NCI-H2107 (cell line): Measurements from ENCODE around the gene HP.
"Not testable (repeated sequence)": the region's sequence is repeated elsewhere in the genome, so short reads cannot be mapped to it uniquely, and the experiment has no call there.

Experiments
- DNase-seq: peaks from one replicate; lab custom pipeline; 2025; lab: John Stamatoyannopoulos, UW

Gene HP, protein sequence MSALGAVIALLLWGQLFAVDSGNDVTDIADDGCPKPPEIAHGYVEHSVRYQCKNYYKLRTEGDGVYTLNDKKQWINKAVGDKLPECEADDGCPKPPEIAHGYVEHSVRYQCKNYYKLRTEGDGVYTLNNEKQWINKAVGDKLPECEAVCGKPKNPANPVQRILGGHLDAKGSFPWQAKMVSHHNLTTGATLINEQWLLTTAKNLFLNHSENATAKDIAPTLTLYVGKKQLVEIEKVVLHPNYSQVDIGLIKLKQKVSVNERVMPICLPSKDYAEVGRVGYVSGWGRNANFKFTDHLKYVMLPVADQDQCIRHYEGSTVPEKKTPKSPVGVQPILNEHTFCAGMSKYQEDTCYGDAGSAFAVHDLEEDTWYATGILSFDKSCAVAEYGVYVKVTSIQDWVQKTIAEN

DNA sequence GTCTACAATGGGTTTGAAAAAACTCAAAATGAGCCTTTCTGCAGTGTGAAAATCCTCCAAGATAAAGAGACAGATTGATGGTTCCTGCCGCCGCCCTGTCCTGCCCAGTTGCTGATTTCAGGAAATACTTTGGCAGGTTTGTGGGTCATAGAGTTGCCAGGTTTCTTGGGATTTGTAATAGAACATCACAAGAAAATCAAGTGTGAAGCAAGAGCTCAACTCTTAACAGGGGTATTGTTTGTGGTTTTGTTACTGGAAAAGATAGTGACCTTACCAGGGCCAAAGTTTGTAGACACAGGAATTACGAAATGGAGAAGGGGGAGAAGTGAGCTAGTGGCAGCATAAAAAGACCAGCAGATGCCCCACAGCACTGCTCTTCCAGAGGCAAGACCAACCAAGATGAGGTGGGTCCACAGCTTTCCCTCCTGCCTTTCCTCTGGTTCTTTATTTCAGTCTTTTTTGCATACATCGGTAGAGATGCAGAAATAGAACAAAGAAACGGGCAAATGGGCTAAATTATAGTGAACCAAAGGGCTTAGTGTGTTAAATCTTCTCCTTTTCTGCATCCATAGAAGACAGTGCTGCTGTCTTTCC is at the start of gene HP:
HP (plus strand) TSS at position 252 of the 594 bp plus-strand sequence; CDS start at position 400, 148 bp downstream.
- not testable (repeated sequence) for DNase-seq

DNA sequence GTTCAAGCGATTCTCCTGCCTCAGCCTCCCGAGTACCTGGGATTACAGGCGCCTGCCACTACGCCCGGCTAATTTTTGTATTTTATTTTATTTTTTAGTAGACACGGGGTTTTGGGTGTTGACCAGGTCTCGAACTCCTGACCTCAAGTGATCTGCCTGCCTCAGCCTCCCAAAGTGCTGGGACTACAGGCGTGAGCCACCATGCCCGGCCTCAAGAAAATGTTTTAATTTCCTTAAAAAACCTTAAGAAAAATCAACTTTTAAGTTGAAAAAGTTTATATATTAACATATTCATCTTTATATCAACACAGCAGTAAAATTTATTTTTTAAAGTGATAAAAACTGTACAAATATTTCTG is 46.3 kb upstream of the HP start:
- not testable (repeated sequence) for DNase-seq

DNA sequence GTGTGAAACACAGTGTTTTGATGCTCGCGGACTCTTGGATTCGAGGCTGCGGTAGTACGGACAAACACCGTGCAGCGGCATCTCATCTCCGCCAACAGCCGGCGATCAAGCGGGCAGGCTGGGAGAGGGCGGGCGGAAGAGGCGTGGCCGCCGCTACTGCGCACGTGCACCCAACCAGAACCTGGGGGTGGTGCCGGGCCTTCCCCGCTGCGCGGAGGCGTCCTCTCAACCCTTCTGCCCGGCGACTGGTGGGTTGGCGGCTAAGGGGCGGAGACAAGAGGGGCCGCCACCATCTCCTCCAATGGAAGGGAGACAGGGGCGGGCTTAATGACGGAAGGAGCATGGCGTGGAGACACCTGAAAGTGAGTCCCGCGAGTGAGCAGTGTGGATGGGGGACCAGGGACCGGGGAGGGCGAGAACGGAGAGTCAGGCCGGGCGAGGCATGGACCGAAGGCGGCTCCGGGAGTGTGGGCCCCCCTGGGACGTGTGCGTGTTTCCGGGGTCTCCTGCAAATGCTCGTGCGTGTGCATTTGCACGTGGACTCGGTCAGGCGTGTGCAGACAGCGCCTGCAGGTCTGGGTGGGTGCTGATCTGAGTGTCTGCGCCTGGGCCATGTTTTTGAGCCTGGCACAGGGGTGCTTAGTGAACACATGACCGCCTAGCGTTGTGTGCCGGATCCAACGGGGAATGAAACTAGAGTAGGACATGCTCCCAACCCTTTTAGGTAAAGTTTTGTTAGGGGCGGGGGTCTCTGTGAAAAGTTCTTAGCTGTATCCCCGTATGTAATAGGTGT is 45.7 kb upstream of the HP start, which contains the start of gene DHODH:
DHODH (plus strand) TSS at position 321 of the 793 bp plus-strand sequence; CDS start at position 342, 21 bp downstream.
- peak; percentile 94 for DNase-seq

DNA sequence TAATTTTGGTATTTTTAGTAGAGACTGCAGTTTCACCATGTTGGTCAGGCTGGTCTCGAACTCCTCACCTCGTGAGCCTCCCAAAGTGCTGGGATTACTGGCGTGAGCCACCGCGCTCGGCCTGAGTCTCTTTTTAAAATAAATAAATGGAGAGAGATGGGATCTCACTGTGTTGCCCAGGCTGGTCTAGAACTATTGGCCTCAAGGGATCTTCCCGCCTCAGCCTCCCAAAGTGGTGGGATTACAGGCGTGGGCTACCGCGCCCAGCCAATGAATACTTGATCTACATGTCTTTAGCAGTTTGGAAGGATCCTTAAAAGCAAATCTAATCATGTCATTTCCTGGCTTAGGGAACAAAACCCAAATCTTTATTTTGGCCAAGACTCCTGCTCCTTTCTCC is 44.5 kb upstream of the HP start:
- no peak for DNase-seq

DNA sequence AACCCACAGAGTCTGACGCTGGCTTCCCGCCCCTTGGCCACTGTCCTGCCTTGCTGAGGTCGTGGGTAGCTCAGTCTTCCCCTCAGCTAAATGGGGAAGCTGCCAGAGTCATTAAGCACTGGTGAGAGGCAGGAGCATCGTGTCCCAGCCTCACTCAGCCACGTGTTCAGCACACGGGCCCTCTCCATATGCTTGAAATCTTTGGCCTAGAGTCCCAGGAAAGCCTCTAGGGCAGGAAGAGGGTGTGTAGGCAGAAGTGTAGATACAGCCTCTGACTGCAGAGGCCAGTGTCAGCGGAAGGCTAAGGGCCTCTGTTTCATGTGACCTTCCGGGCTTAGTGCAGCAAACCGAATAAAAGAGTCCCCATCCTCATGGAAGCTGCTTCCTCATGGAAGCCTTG is 41.7 kb upstream of the HP start:
- DNase-seq, result no peak

DNA sequence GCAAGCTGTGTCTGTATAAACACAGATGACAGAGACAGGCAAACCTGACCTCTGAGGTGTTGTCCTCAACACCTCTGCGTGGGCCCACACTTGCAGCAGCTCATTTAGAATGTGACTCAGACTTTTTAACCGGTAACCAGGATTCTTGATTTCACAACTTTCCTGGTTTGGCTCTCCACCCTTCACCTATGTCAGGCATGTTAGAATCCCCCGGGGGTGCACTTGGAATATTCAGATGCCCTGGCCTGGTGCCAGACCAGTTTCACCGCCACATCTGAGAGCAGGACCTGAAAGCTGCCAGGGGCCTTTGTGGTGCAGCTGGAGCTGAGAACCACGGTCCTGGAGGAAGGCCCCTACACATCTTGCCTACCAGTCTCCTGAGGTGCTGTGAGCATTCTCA is 40.9 kb upstream of the HP start:
- DNase-seq, result peak; percentile 39

DNA sequence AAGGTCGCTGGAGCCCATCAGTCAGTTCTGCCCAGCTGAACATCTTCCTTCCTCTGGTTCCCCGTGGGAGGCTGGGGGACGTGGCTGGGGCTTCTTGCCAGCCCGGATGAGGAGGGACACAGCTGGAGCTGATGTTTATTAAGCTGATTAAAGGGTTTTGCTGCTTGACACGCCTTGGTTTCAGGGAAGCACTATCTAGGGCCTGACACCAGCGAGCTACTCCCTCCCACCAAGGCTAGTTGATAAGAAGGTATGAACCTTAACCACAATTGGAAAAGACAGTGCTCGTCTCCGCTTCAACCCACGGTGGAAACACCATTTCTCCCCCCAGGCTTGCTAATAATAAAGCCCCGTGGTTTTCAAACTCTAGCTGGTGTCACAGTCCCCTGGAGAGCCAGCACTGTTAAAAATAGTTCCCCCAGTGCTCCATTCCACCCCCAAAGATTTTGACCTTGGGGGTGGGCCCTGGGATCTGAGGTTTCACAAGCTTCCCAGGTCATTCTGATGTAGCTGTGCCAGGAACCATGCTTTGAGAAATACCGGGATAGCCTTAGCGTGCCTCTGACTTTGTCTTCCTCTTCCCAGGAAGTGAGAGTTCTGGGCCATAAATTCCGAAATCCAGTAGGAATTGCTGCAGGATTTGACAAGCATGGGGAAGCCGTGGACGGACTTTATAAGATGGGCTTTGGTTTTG is 40.3 kb upstream of the HP start:
- no peak for DNase-seq

DNA sequence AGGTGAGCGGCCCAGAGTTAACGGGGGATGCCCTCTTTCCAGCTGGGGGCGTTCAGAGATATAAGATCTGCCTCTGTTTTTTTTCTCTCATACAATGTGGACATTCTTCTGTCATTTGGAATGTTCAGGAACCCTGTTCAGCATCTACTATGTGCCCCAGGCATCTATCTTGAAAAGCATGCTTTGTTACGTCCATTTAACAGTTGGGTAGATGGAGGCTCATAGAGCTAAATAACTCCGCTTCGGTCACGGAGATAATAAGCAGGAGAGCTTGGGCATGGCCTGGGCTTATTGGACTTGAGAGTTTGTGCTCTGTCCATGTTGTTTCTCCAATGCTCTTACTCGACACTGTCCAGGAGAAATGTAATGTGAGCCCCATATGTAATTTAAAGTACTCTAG is 39.6 kb upstream of the HP start:
- no peak for DNase-seq

DNA sequence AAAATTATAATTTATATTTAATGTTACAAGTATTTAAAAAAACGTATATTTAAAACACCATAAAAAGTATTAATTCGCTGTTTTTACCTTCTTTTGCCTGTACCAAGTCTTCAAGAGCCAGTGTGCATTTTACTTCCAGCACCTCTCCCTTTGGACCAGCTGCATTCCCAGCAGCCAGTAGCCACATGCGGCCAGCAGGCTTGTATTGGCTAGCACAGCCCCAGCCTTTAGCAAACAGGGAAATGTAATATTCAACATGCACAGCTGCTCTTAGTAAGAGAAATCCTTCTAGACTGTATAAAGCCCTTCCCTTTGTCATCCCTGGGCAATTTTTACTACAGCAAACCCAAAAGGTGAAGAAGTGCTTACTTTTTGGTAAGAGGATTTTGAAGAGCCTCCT is 39.2 kb upstream of the HP start:
- DNase-seq, result no peak

DNA sequence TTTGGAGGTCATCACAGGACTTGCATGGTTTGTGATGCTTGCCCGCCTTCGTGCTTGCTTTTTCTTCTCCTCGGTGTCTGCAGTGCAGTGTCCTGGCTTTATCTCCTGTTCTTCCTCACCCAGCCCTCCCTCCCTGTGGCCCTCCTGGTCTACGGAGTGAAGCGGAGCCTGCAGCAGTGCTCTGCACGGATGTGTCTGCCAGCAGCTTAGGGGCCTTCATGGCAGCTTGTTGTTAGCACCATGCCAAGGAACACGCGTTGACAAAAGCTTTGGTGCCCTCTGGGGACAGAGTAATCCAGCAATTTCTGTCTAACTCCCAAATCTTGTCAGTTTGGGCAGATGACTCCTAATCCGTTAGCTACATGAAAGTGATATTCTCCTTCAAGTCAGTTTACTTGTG is 35.8 kb upstream of the HP start:
- DNase-seq, result no peak

DNA sequence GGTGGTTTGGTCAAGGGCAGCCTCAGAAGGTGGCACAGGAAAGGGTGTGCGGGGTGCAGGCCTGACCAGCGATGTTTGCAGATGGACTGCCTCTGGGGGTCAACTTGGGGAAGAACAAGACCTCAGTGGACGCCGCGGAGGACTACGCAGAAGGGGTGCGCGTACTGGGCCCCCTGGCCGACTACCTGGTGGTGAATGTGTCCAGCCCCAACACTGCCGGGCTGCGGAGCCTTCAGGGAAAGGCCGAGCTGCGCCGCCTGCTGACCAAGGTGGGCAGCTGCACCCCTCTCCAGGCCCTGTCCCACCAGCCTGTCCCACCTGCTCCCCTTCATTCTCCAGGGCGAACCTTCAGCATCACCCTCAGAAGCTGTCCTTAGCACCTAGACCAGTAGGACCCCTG is 33.3 kb upstream of the HP start:
- no peak for DNase-seq

DNA sequence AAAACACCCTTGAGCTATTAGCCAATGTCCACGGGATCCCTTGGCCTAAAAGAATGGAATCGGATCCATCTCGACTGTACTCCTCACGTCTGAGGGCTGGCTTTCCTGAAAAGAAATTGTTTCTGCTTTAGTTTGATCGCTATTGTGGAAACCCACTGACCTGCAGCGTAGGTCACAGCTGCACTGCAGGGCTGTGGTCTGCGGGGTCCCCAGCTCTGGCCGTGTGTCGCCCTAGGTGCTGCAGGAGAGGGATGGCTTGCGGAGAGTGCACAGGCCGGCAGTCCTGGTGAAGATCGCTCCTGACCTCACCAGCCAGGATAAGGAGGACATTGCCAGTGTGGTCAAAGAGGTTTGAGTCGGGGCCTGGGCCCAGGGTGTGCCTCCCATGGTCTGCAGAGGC is 32.2 kb upstream of the HP start:
- no peak for DNase-seq

DNA sequence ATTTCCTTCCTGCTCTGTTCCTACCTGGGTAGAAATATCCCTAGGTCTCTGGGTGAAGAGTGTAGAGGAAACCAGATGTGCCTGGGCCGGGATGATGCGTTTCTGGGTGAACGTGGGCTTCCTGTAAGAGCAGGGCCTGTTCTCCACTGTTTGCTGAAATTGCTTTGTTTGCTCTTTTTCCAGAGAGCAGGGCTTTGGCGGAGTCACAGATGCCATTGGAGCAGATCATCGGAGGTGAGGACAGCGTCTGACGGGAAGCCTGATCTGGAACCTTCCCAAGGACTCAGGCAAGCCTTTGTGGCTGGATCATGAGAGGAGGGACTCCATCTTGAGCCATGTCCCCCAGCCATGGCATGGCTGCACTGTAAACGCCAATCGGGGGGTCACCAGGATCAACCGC is 30.3 kb upstream of the HP start:
- no peak for DNase-seq

DNA sequence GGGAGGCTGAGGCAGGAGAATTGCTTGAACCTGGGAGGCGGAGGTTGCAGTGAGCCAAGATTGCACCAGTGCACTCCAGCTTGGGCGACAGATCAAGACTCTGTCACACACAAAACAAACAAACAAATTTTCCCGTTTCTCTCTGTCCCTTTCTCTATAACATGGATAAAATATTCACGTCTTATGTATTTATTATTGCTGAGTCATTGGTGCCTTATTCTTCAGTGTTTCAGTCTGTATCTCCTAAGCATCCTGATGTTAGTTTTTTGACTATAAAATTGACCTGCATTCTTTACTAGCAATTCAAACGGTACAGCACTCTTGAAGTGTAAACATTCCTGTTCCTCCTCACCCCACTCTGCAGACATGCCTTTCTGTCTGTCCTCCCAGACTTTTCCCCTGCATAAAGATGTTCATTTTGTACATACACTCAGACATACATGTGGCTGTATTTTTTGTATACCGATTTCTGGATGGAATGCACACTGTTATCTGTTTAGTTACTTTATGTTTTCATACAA is 29.4 kb upstream of the HP start:
- DNase-seq, result no peak

DNA sequence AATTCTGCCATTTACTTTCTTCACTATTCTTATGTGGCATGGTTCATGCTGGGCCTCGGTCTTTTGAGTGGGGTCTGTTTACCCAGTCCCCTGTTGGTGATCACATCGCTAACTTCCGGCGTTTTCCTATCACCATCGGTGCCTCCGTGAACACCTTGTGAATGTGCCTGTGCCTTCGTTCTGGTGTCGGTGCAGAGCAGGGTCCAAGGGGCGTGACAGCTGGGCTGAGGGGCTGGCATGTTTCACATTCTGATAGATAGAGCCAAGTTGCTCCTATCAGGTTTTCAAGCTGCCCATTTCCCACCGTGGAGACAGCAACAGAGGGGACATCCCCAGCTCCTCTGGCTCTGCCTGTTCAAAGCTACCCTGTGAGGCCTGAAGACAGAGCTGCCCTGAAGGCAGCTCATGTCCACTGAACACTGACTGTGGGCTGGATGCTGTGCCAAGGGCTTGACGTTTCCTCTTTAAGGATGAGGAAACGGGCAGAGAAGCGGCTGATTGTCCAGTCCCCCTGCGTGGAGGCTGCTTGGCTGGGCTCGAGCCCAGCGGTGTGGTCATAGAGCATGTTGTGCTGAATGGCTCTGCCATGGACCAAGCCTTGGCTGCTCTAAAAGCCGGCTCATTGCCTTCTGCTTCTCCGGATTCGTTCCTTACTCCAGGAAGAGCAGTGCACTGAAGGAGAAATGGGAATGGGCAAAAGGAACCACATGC is 28.7 kb upstream of the HP start:
- DNase-seq, result no peak

DNA sequence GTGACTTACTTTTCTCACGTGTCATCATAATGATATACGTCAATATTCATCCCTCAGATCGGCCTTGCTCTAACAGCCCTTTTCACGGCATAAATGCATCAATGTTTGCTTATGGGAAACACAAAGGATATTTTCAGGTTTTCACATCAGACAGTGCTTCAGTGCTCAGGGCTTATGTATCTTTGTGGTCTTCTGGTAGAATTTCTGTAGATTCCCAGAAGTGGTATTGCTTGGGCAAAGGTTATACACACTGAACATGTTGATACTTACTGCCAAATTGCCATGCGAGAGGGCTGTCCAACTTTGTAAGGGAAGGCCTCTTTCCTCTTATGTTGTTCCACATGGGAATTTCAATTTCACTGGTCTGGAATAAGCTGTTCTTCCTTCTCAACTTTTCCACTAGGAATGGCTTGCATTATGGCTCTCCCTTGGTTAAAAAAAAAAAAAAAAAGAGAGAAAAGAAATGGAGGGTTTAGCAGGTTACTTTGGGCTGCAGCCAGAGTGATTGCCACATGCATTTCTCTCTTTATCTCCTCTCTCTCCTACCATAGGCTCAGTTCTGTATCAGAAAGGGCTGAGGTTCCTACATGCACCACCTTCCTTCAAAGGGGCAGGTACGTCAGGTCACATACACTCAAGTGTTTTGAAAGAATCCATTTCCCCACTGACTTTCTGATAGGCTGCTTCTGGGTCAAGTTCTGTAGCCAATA is 26.5 kb upstream of the HP start:
- DNase-seq, result no peak

DNA sequence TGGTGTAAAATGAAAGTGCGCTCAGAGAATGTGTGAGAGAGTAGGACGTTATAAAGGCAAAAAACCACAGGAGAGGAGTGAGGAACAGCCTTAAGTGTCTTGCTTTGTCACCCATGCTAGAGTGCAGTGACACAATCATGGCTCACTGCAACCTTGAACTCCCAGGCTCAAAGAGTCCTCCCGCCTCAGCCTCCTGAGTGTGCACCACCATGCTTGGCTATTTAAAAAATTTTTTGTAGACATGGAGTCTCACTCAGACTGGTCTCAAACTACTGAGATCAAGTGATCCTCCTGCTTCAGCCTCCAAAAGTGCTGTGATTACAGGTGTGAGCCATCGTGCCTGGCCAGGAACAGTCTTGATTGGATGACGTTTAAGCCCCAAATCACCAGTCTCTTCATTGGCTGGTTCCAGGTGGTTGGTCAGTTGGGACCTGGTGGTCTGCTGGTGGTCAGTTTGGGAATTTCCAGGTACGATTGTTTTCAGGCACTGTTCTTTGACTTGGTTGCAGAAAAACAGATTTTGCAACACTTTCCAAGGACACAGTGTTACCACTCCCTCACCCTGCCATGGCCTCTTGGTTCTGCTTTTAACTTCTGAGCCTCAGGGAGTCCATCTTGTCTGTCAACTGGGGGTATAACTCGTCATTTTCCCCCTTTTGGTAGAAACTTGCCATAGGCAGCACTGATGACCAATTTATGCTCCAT is 24.6 kb upstream of the HP start:
- no peak for DNase-seq

DNA sequence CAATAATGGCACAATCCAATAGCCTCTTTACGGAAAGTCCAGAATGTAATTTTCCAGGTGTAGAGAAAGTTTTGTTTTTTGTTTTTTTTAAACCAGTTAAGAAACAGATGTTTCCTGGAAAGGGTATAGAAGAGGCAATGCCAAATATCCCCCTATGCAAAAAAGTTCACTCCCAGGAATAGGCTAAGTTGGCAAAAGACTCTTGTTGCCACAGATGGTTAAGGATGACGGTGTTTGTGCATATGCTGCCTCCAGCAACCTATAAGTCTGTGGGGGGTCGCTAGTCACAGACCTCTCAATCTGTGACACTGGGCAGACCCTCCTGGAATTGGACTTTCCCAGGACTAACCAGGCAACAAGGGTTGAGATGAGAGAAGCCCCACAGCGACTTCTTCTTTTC is 20.9 kb upstream of the HP start:
- no peak for DNase-seq

DNA sequence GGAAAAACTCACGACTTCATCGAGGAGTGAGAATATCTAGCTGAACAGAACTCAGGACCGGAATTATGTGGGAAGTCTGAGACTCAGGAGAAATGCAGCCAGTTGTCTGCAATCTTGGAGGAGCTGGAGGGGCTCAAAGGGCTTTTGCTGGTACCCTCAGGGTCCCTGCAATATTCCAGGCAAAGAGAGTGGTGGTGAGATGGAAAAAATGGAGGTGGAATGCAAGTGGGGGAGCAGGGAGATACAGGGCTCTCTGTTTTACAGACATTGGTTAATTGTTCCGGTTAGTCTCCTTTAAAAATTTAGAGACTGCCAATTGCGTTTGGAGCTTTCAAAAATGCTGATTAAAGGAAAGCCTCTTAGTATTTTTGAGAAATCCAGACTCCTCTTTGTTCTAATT is 18.2 kb upstream of the HP start:
- DNase-seq, result no peak

DNA sequence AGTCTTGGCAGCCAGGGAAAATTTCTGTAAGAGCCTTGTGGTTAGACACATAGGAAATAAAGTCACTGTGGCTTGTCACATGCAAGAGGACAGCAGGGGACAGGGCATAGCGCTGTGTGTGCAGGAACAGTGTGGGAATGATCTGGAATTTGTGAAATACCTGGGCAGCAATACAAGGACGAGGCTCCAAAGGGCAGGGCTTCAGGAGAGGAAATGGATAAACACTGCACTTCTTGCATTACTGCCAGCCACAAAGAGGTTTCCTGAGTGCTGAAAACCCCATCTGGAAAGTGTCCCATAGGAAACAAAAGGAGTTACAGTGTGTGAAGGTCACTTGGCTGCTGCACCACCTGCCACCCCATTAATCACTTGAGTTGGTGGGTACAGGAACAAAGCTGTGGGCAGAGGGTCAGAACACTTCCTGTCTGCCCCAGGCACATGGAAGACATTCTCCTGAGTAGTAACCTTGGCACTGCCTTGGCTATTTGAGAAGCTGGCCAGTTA is 12.1 kb upstream of the HP start:
- DNase-seq, result no peak
